ENCODE data around the gene C2CD5. TPM values are rescaled to one million over a fixed set of nuclear protein-coding genes. Genes with fewer than 3 reads are reported as not detected.
"Not testable (repeated sequence)": the region's sequence is repeated elsewhere in the genome, so short reads cannot be mapped to it uniquely, and the experiment has no call there.

The C2CD5 gene
- total and polyA plus RNA-seq, 5 donors from 2014 or later, result 12.8 to 40.0 (median 21.4) TPM

DNA sequence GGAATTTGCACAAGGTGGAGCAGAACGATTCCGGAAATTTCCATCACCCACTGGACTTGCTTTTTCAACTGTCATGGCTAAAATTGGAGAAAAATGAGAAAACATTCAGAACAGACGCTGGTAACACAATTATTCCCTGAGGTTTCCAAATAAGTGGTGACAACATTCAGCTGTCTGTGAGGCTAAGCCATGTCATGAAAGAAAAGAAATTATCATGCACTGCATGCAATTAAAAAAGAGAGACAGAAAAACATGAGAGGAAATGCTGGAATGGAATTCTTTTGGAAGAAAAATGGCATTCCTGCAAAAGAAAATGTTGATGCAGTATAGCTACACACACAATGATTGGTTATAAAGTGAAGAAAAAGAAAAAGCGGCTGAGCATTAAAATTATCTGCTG lies 87.3 kb downstream of the C2CD5 start:
- no peaks in the 10 kb centered on the region for H3K9me3 ChIP-seq (ENCODE audit: control insufficient read depth in 2 of 2, low read length in 2 of 2)
- Mint-ChIP-seq H3K4me1 (peaks cover 0 to 6% (median 5%) of the 10 kb centered on the region in 4 donors), H3K9me3 (no peaks in the 10 kb centered on the region), H3K27me3 (no peaks in the 10 kb centered on the region), H3K27ac (peak overlapping the region in 1 of 3 donors; percentile 16), H3K36me3 (peaks cover 16% of the 10 kb centered on the region), H3K4me3 (no peak overlapping the region)
- H3K4me1 ChIP-seq (ENCODE audit: control insufficient read depth, insufficient read depth, low read length, poor library complexity, severe bottlenecking), result no peaks in the 10 kb centered on the region
- H3K27me3 ChIP-seq (ENCODE audit: control insufficient read depth, insufficient read depth, low read length), result no peaks in the 10 kb centered on the region
- no peak overlapping the region for H3K4me3 ChIP-seq (ENCODE audit: low read depth, low read length)
- no peak overlapping the region for H3K27ac ChIP-seq (ENCODE audit: insufficient read depth, low read length, poor library complexity, severe bottlenecking)
- peaks cover 16% of the 10 kb centered on the region for H3K36me3 ChIP-seq (ENCODE audit: control insufficient read depth, insufficient read depth, low read length)
- DNase-seq (no peak), ATAC-seq (ENCODE audit: low read depth in 2 of 2) (no peak)

DNA sequence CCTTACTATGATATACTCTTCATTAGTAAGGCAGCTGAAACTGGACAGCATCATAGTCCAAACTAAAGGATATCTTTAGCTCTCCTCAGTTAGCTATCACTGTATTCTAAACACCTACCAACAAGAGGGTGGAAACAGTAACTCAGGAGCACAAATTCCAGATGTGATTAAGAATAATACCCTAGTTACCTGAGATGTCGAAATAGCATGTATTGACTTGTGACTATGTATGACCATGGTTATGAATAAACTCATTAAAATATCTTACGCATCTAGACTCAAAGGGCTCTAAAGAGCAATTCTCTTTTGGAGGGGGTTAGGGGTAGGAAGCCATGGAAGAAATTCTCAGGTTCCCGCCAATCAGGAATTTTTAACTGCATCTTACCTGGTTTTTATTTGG lies 90.8 kb downstream of the C2CD5 start:
- Histone ChIP-seq H3K27me3 (ENCODE audit: control insufficient read depth, insufficient read depth, low read length) (no peaks in the 10 kb centered on the region), H3K4me1 (ENCODE audit: control insufficient read depth, insufficient read depth, low read length, poor library complexity, severe bottlenecking) (no peaks in the 10 kb centered on the region), H3K36me3 (ENCODE audit: control insufficient read depth, insufficient read depth, low read length) (peaks cover 24% of the 10 kb centered on the region), H3K9me3 (ENCODE audit: control insufficient read depth in 2 of 2, low read length in 2 of 2) (no peaks in the 10 kb centered on the region), H3K4me3 (ENCODE audit: low read depth, low read length) (no peak overlapping the region), H3K27ac (ENCODE audit: insufficient read depth, low read length, poor library complexity, severe bottlenecking) (no peak overlapping the region)
- Mint-ChIP-seq H3K4me3 (no peak overlapping the region), H3K9me3 (no peaks in the 10 kb centered on the region), H3K36me3 (peaks cover 20% of the 10 kb centered on the region), H3K4me1 (no peaks in the 10 kb centered on the region), H3K27me3 (no peaks in the 10 kb centered on the region), H3K27ac (peak overlapping the region in 1 of 3 donors; percentile 14)
- DNase-seq (no peak), ATAC-seq (ENCODE audit: low read depth in 2 of 2) (no peak)

- H3K9me3 ChIP-seq (ENCODE audit: control insufficient read depth in 2 of 2, low read length in 2 of 2), result no peaks in the 10 kb centered on the region
- ATAC-seq (ENCODE audit: low read depth in 2 of 2) (no peak), DNase-seq (no peak)
- H3K9me3 Mint-ChIP-seq, result peaks cover 0 to 1% (median 0%) of the 10 kb centered on the region in 7 donors
- no peaks in the 10 kb centered on the region for H3K27me3 ChIP-seq (ENCODE audit: control insufficient read depth, insufficient read depth, low read length)
- no peak overlapping the region for H3K27ac ChIP-seq (ENCODE audit: insufficient read depth, low read length, poor library complexity, severe bottlenecking)
- H3K4me3 ChIP-seq (ENCODE audit: low read depth, low read length), result no peak overlapping the region
- H3K27me3 Mint-ChIP-seq, result no peaks in the 10 kb centered on the region
- H3K4me3 Mint-ChIP-seq, result no peak overlapping the region
- peaks cover 12% of the 10 kb centered on the region for H3K36me3 ChIP-seq (ENCODE audit: control insufficient read depth, insufficient read depth, low read length)
- no peak overlapping the region for H3K27ac Mint-ChIP-seq
- peaks cover 6% of the 10 kb centered on the region for H3K36me3 Mint-ChIP-seq
- H3K4me1 Mint-ChIP-seq, result peaks cover 6 to 9% (median 6%) of the 10 kb centered on the region in 4 donors
- peaks cover 7% of the 10 kb centered on the region for H3K4me1 ChIP-seq (ENCODE audit: control insufficient read depth, insufficient read depth, low read length, poor library complexity, severe bottlenecking)
Observed at GRCh38 chr12:22447223-22447622, 97.1 kb downstream of the C2CD5 start.

DNA sequence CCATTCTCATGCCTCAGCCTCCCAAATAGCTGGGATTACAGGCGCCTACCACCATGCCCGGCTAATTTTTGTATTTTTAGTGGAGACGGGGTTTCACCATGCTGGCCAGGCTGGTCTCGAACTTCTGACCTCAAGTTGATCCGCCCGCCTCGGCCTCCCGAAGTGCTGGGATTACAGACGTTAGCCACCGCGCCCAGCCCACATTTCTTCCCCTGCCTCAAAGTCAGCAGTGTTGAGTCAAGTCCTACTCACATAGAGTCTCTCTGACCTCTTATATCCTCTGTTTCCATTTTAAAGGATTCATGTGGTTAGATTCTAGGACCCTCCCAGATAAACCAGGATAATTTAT lies 100.1 kb downstream of the C2CD5 start:
- H3K9me3 Mint-ChIP-seq; H3K27me3 Mint-ChIP-seq; ATAC-seq (ENCODE audit: low read depth in 2 of 2); DNase-seq; H3K4me3 Mint-ChIP-seq; H3K4me3 ChIP-seq (ENCODE audit: low read depth, low read length); H3K9me3 ChIP-seq (ENCODE audit: control insufficient read depth in 2 of 2, low read length in 2 of 2); H3K4me1 ChIP-seq (ENCODE audit: control insufficient read depth, insufficient read depth, low read length, poor library complexity, severe bottlenecking); H3K27ac Mint-ChIP-seq; H3K36me3 ChIP-seq (ENCODE audit: control insufficient read depth, insufficient read depth, low read length); H3K36me3 Mint-ChIP-seq; H3K27me3 ChIP-seq (ENCODE audit: control insufficient read depth, insufficient read depth, low read length); H3K27ac ChIP-seq (ENCODE audit: insufficient read depth, low read length, poor library complexity, severe bottlenecking): not testable (repeated sequence)
- H3K4me1 Mint-ChIP-seq, result peaks cover 14 to 29% (median 18%) of the 10 kb centered on the region in 4 donors

- Mint-ChIP-seq H3K27me3 (no peaks in the 10 kb centered on the region), H3K4me1 (peaks cover 14 to 30% (median 21%) of the 10 kb centered on the region in 4 donors), H3K9me3 (peaks cover 0 to 3% (median 0%) of the 10 kb centered on the region in 7 donors), H3K36me3 (peaks cover 4% of the 10 kb centered on the region), H3K27ac (peak overlapping the region in 1 of 3 donors; percentile 37), H3K4me3 (no peak overlapping the region)
- no peaks in the 10 kb centered on the region for H3K9me3 ChIP-seq (ENCODE audit: control insufficient read depth in 2 of 2, low read length in 2 of 2)
- H3K27ac ChIP-seq (ENCODE audit: insufficient read depth, low read length, poor library complexity, severe bottlenecking), result no peak overlapping the region
- no peaks in the 10 kb centered on the region for H3K27me3 ChIP-seq (ENCODE audit: control insufficient read depth, insufficient read depth, low read length)
- peak; percentile 51 to 81 (median 71) for DNase-seq
- H3K4me1 ChIP-seq (ENCODE audit: control insufficient read depth, insufficient read depth, low read length, poor library complexity, severe bottlenecking), result peaks cover 7% of the 10 kb centered on the region
- no peaks in the 10 kb centered on the region for H3K36me3 ChIP-seq (ENCODE audit: control insufficient read depth, insufficient read depth, low read length)
- no peak overlapping the region for H3K4me3 ChIP-seq (ENCODE audit: low read depth, low read length)
- ATAC-seq (ENCODE audit: low read depth in 2 of 2), result peak; percentile 99
Observed at GRCh38 chr12:22443379-22444316, 100.7 kb downstream of the C2CD5 start.

DNA sequence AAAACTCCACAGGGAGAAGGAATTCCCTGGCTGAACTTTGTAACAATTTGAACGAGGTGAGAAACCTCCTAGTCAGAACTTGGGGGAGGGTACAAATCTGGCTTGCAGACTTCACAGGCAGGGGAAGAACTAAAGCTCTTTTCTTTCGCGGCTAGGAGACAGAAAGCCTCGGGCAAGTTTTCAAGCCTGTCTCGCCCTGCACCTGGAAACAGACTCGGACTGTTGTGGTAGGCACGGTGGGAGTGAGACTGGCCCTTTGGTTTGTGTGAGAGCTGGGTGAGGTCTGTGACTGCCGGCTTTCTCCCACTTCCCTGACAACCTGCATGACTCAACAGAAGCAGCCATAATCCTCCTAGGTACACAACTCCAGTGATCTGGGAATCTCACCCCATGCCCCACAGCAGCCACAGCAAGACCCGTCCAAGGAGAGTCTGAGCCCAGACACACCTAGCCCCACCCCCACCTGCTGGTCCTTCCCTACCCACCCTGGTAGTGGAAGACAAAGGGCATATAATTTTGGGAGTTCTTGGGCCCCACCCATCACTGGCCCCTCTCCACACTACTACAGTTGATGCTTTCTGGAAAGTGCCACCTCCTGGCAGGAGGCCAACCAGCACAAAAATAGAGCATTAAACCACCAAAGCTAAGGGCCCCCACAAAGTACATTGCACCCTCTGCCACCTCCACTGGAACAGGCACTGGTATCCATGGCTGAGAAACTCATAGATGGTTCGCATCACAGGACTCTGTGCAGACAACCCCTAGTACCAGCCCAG lies 107.1 kb downstream of the C2CD5 start:
- peak overlapping the region in 1 of 3 donors; percentile 54 for H3K27ac Mint-ChIP-seq

DNA sequence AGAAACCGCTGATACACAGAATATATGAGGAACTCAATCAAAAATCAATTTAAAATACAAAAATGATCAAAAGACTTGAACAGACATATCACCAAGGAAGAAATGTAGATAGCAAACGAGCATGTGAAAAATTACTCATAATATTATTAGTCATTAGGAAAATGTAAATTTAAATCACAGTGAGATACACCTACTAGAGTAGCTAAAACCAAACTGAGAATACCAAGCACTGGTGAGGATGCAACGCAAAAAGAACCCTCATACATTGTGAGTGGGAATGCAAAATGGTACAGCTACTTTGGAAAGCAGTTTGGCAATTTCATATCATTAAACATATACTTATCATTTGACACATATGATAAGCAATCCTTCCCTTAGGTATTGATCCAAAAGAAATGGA lies 108.8 kb downstream of the C2CD5 start:
- Mint-ChIP-seq H3K9me3 (peaks cover 0 to 3% (median 0%) of the 10 kb centered on the region in 7 donors), H3K36me3 (peaks cover 4% of the 10 kb centered on the region), H3K4me1 (peaks cover 13 to 23% (median 22%) of the 10 kb centered on the region in 4 donors), H3K4me3 (no peak overlapping the region), H3K27ac (no peak overlapping the region), H3K27me3 (no peaks in the 10 kb centered on the region)
- H3K27me3 ChIP-seq (ENCODE audit: control insufficient read depth, insufficient read depth, low read length), result no peaks in the 10 kb centered on the region
- DNase-seq (no peak), ATAC-seq (ENCODE audit: low read depth in 2 of 2) (no peak)
- H3K27ac ChIP-seq (ENCODE audit: insufficient read depth, low read length, poor library complexity, severe bottlenecking), result no peak overlapping the region
- peaks cover 4% of the 10 kb centered on the region for H3K4me1 ChIP-seq (ENCODE audit: control insufficient read depth, insufficient read depth, low read length, poor library complexity, severe bottlenecking)
- H3K9me3 ChIP-seq (ENCODE audit: control insufficient read depth in 2 of 2, low read length in 2 of 2), result no peaks in the 10 kb centered on the region
- no peak overlapping the region for H3K4me3 ChIP-seq (ENCODE audit: low read depth, low read length)
- no peaks in the 10 kb centered on the region for H3K36me3 ChIP-seq (ENCODE audit: control insufficient read depth, insufficient read depth, low read length)

More for the DNA sequence above, 107.1 kb downstream of the C2CD5 start:
- ATAC-seq (ENCODE audit: low read depth in 2 of 2), result no peak
- Histone ChIP-seq H3K4me1 (ENCODE audit: control insufficient read depth, insufficient read depth, low read length, poor library complexity, severe bottlenecking) (no peaks in the 10 kb centered on the region), H3K27me3 (ENCODE audit: control insufficient read depth, insufficient read depth, low read length) (no peaks in the 10 kb centered on the region), H3K36me3 (ENCODE audit: control insufficient read depth, insufficient read depth, low read length) (no peaks in the 10 kb centered on the region), H3K4me3 (ENCODE audit: low read depth, low read length) (no peak overlapping the region), H3K9me3 (ENCODE audit: control insufficient read depth in 2 of 2, low read length in 2 of 2) (no peaks in the 10 kb centered on the region), H3K27ac (ENCODE audit: insufficient read depth, low read length, poor library complexity, severe bottlenecking) (no peak overlapping the region)
- no peak overlapping the region for H3K4me3 Mint-ChIP-seq
- no peaks in the 10 kb centered on the region for H3K27me3 Mint-ChIP-seq
- H3K4me1 Mint-ChIP-seq, result peaks cover 10 to 28% (median 19%) of the 10 kb centered on the region in 4 donors
- H3K36me3 Mint-ChIP-seq, result peaks cover 4% of the 10 kb centered on the region
- peaks cover 0 to 3% (median 0%) of the 10 kb centered on the region in 7 donors for H3K9me3 Mint-ChIP-seq
- DNase-seq, result no peak

Data from CD4-positive, CD25-positive, alpha-beta regulatory T cell (primary cell).